Measurements from ENCODE around the gene PDZRN3. TPM values are rescaled to one million over a fixed set of nuclear protein-coding genes. Genes with fewer than 3 reads are reported as not detected.

Gene PDZRN3
- total RNA-seq, 1 experiment from 2014 or later, result 5.9 TPM

- Mint-ChIP-seq H3K27me3 (ENCODE audit: low read depth) (no peaks in the 10 kb centered on the region), H3K27ac (no peak overlapping the region), H3K4me3 (no peak overlapping the region), H3K9me3 (no peaks in the 10 kb centered on the region), H3K4me1 (peaks cover 14 to 17% of the 10 kb centered on the region in 2 experiments), H3K36me3 (ENCODE audit: insufficient read depth in 1 of 3, low read depth in 3 of 3) (no peaks in the 10 kb centered on the region)
- no peak for TF ChIP-seq CTCF (conservative IDR thresholded peaks at IDR 0.05)
- no peak overlapping the region for H3K4ac ChIP-seq (ENCODE audit: low read depth, low read length)
- no peaks in the 10 kb centered on the region for H3K9me3 ChIP-seq (ENCODE audit: control insufficient read depth, low read depth, low read length)
- no peak overlapping the region for H2BK15ac ChIP-seq (ENCODE audit: low read depth, low read length)
- H2BK12ac ChIP-seq (ENCODE audit: insufficient read length, low read depth, low read length), result no peak overlapping the region
- no peak overlapping the region for H3K23ac ChIP-seq (ENCODE audit: insufficient read length, low read depth, low read length)
- H2BK5ac ChIP-seq (ENCODE audit: insufficient read length, low read length), result no peak overlapping the region
- no peak overlapping the region for H4K5ac ChIP-seq (ENCODE audit: insufficient read length, low read depth, low read length)
- peaks cover 10% of the 10 kb centered on the region; the same call in 1 of the 2 replicates for H3K4me1 ChIP-seq (ENCODE audit: insufficient read depth, low read length)
- no peak overlapping the region; the same call in 1 of the 2 replicates for H3K14ac ChIP-seq (ENCODE audit: insufficient read depth, low read length)
- H4K8ac ChIP-seq (replicated peaks; ENCODE audit: insufficient read length, low read depth, low read length), result no peak overlapping the region
- H3K18ac ChIP-seq (ENCODE audit: insufficient read length, low read depth, low read length), result no peak overlapping the region
- no peak overlapping the region for H3T11ph ChIP-seq (ENCODE audit: low read length)
- no peaks in the 10 kb centered on the region for H3K27me3 ChIP-seq (ENCODE audit: insufficient read depth, low read length)
- no peak overlapping the region for H2BK120ac ChIP-seq (ENCODE audit: low read depth, low read length, poor library complexity, severe bottlenecking)
- no peak overlapping the region for H2AFZ ChIP-seq (ENCODE audit: low read length)
- no peaks in the 10 kb centered on the region for H4K20me1 ChIP-seq (ENCODE audit: control insufficient read depth, insufficient read depth, insufficient read length)
- H4K91ac ChIP-seq (ENCODE audit: insufficient read length, low read depth, low read length), result no peak overlapping the region
- no peak for DNase-seq
- no peaks in the 10 kb centered on the region for H3K23me2 ChIP-seq (ENCODE audit: insufficient read length, low read depth, low read length, poor library complexity, severe bottlenecking)
- no peak overlapping the region for H3K4me2 ChIP-seq (ENCODE audit: insufficient read depth, insufficient read length, low read length)
- no peak overlapping the region for H2BK20ac ChIP-seq (ENCODE audit: low read depth, low read length, poor library complexity, severe bottlenecking)
- no peak overlapping the region for H3K9ac ChIP-seq (ENCODE audit: extremely low read depth, insufficient read length, low read length)
- H3K56ac ChIP-seq (ENCODE audit: insufficient read length, low read depth, low read length), result no peak overlapping the region
- no peak overlapping the region for H2AK5ac ChIP-seq (ENCODE audit: insufficient read length, low read length)
- no peaks in the 10 kb centered on the region for H3K79me1 ChIP-seq (ENCODE audit: insufficient read depth, low read depth, low read length, poor library complexity, severe bottlenecking)
- no CpG with 5 or more reads among the region's 4 CpGs for WGBS (ENCODE audit: extremely low coverage, insufficient read length, low lambda C conversion rate)
- no peaks in the 10 kb centered on the region for H3K79me2 ChIP-seq (ENCODE audit: insufficient read depth, low read length)
- H3K27ac ChIP-seq (ENCODE audit: insufficient read length, low read depth, low read length), result no peak overlapping the region
Measured at GRCh38 chr3:73448761-73449301, 175.9 kb downstream of the PDZRN3 start.

All from H9 (cell line).